GM23248 (cell line): ENCODE data around the gene PSEN2. TPM values are rescaled to one million over a fixed set of nuclear protein-coding genes. Genes with fewer than 3 reads are reported as not detected.

Experiments used
- DNase-seq: peaks from one replicate; pipeline ENCODE4 v3.0.0-alpha.2; 2015
- H2AFZ ChIP-seq: fragments of 200-600 bp; sonication (generic); 2 replicates; pipeline ENCODE4 v1.6.1; 2016; ENCODE audit warnings: antibody characterized with exemption
- H3F3A ChIP-seq: fragments of 200-600 bp; sonication (generic); 2 replicates; pipeline ENCODE4 v1.6.1; 2016; ENCODE audit warnings: mild to moderate bottlenecking, antibody characterized with exemption, mixed run types; ENCODE audit not compliant: insufficient read depth
- H3K27ac ChIP-seq: fragments of 200-600 bp; sonication (generic); 2 replicates; pipeline ENCODE4 v1.5.1; 2016; ENCODE audit warnings: mild to moderate bottlenecking
- H3K27me3 ChIP-seq: fragments of 200-600 bp; sonication (generic); replicated peaks from 2 replicates; pipeline ENCODE4 v1.6.1; 2016; ENCODE audit warnings: mild to moderate bottlenecking; ENCODE audit not compliant: insufficient read depth
- H3K36me3 ChIP-seq: fragments of 200-600 bp; sonication (generic); 2 replicates; pipeline ENCODE4 v1.6.1; 2016; ENCODE audit warnings: low read depth, mild to moderate bottlenecking
- H3K4me1 ChIP-seq: fragments of 200-600 bp; sonication (generic); 2 replicates; pipeline ENCODE4 v1.6.1; 2016; ENCODE audit warnings: mild to moderate bottlenecking; ENCODE audit not compliant: insufficient read depth
- H3K4me2 ChIP-seq: fragments of 200-600 bp; sonication (generic); one replicate; pipeline ENCODE4 v1.6.1; 2016; ENCODE audit warnings: mild to moderate bottlenecking; ENCODE audit not compliant: unreplicated experiment
- H3K4me3 ChIP-seq: fragments of 200-600 bp; sonication (generic); 2 replicates; pipeline ENCODE4 v1.5.1; 2016; ENCODE audit warnings: mild to moderate bottlenecking
- H3K79me2 ChIP-seq: fragments of 200-600 bp; sonication (generic); 2 replicates; pipeline ENCODE4 v1.6.1; 2016; ENCODE audit warnings: mild to moderate bottlenecking; ENCODE audit not compliant: insufficient read depth
- H3K9ac ChIP-seq: fragments of 200-600 bp; sonication (generic); 2 replicates; pipeline ENCODE4 v1.6.1; 2016; ENCODE audit warnings: mild to moderate bottlenecking
- H3K9me2 ChIP-seq: fragments of 200-600 bp; sonication (generic); 2 replicates; pipeline ENCODE4 v1.6.1; 2016; ENCODE audit warnings: mixed run types, mild to moderate bottlenecking, moderate library complexity; ENCODE audit not compliant: insufficient read depth
- H3K9me3 ChIP-seq: fragments of 200-600 bp; sonication (generic); one replicate; pipeline ENCODE4 v1.6.1; 2017; ENCODE audit warnings: low read depth
- H4K20me1 ChIP-seq: fragments of 200-600 bp; sonication (generic); 2 replicates; pipeline ENCODE4 v1.6.0; 2016; ENCODE audit not compliant: insufficient read depth
- EZH2 ChIP-seq: fragments of 200-600 bp; sonication (generic); IDR thresholded peaks from 2 replicates; pipeline ENCODE4 v1.6.1; 2018; ENCODE audit warnings: antibody characterized with exemption, mild to moderate bottlenecking; ENCODE audit not compliant: insufficient read depth, poor library complexity, severe bottlenecking
- EZH2phosphoT487 ChIP-seq: fragments of 200-600 bp; sonication (generic); IDR thresholded peaks from 2 replicates; pipeline ENCODE4 v1.6.1; 2018; ENCODE audit warnings: antibody characterized with exemption, moderate library complexity, mild to moderate bottlenecking, low read depth; ENCODE audit not compliant: insufficient read depth
- WGBS, 2 experiments: methylation state at CpG; one replicate each; pipeline ENCODE4 v1.1.6; 2015 to 2017; ENCODE audit warnings: low lambda C conversion rate in 2 of 2, low coverage in 1 of 2; ENCODE audit errors: missing lambda C conversion rate in 2 of 2; 5-methylcytosine and 5-hydroxymethylcytosine counted together
- in situ Hi-C: fragments of 300-500 bp; cut with MboI; formaldehyde crosslinking; loops from 2 replicates; pipeline ENCODE4 v1.15.0; 2020
- polyA plus RNA-seq: library from polyadenylated mRNA; unstranded; fragments of >200 nt; fragmentation: Nextera tagmentation; extraction: Ambion mirVana; gene quantifications from 2 replicates; pipeline ENCODE4 v1.2.1, GENCODE V29; 2016
- total RNA-seq: library from RNA; depleted of rRNA; stranded (reverse); fragments of >200 nt; shearing (Covaris generic); gene quantifications from 2 replicates; pipeline ENCODE4 v1.2.3, GENCODE V29; 2014; rRNA removed

Gene PSEN2
- total and polyA plus RNA-seq, 2 experiments from 2014 or later: 7.5 to 13.9 TPM

GRCh38 chr1:226945106-226945857 is 74.9 kb downstream of the PSEN2 start:
- in situ Hi-C loops: no loop called here
- H3K27me3 ChIP-seq: no peaks in the 10 kb centered on the region
- H3K4me1 ChIP-seq: peaks cover 3% of the 10 kb centered on the region; the same call in 1 of the 2 replicates
- H3K27ac ChIP-seq: no peak overlapping the region
- no peak overlapping the region for H3K9ac ChIP-seq
- whole genome bisulfite sequencing, 2 experiments: 61 to 62% methylated on average over 19 of the region's 19 CpGs
- TF ChIP-seq EZH2 (no peak), EZH2phosphoT487 (no peak)
- no peak for DNase-seq
- H3K36me3 ChIP-seq: no peaks in the 10 kb centered on the region
- no peaks in the 10 kb centered on the region for H4K20me1 ChIP-seq
- no peaks in the 10 kb centered on the region for H3K79me2 ChIP-seq
- H2AFZ ChIP-seq: no peak overlapping the region
- no peak overlapping the region for H3K4me3 ChIP-seq
- H3F3A ChIP-seq: no peaks in the 10 kb centered on the region
- no peaks in the 10 kb centered on the region for H3K9me2 ChIP-seq
- no peak overlapping the region for H3K4me2 ChIP-seq
- H3K9me3 ChIP-seq: no peaks in the 10 kb centered on the region

Other genes with a start within 250 kb of the PSEN2 start
- 0.86 and 1.6 TPM in 2 replicates for gene ITPKB, start 131.3 kb upstream of the PSEN2 start, total RNA-seq
- 0.26 and 0.33 TPM in 2 replicates for gene ITPKB, start 131.3 kb upstream of the PSEN2 start, polyA plus RNA-seq
- gene COQ8A, start 69.7 kb downstream of the PSEN2 start, total RNA-seq: 8.3 and 10.5 TPM in 2 replicates
- 7.9 and 8.7 TPM in 2 replicates for gene COQ8A, start 69.7 kb downstream of the PSEN2 start, polyA plus RNA-seq